GDM1 (cell line): Measurements from ENCODE around the gene CCDC88C.
"Not testable (repeated sequence)": the region's sequence is repeated elsewhere in the genome, so short reads cannot be mapped to it uniquely, and the experiment has no call there.

Source experiments
- DNase-seq: peaks from one replicate; lab custom pipeline; 2025; lab: John Stamatoyannopoulos, UW

Gene CCDC88C

GRCh38 chr14:91227183-91227628, 190.4 kb downstream of the CCDC88C start:
- DNase-seq, result no peak

- not testable (repeated sequence) for DNase-seq
These were observed 191.3 kb downstream of the CCDC88C start for GRCh38 chr14:91226360-91226759.

DNA sequence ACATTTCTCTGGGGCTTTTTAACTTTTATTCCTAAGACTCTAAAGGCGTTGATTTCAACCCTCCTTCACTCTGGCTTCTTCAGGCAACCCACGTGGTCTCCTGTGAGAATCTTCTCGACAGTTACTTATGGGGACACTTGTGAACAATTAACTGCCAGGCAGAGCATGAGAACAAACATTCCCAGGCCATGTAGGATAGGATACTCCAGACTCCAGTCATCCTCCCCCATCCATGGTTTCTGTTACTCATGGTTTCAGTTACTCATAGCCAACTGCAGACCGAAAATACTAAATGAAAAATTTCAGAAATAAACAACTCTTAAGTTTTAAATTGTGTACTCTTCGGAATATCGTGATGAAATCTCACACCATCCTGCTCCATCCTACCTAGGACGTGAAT, 192.6 kb downstream of the CCDC88C start:
- DNase-seq, result no peak

DNA sequence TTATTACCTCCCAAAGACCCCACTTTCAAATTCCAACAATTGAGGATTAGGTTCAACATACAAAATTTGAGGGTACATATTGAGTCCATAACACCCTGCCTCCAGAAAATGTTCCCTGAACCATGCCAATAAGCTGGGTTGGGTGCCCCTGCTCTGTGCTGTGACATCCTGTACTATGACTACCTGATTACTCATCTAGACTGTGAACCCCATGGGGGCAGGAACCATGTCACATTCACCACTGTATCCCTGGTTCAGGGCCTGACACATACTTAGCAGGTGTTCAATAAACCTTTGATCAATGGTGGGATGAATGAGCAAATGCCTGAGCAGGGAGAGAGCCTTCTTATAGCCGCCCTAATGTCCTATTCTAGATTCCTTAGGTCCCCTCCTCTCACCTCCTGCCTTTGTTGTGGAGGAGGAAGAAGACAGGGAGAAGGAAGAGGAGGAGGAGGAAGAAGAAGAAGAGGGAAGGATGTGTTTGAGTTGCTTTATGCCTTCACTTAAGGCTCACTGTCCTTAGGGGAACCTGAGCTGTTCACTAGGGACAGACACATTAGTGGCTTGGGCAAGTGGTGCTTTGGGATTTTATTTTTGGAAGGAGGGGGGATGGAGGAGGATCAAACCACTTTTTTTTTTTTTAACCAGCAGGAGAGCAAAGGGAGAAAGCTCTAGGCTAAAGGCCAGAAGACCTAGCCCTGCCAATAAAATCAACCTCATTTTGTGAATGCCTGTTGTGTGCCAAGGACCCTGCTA, 194.4 kb downstream of the CCDC88C start:
- DNase-seq, result no peak
